Coronary artery (tissue), 2 donors: ENCODE results near the gene KCNN2.

Experiments
- DNase-seq: peaks from one replicate; pipeline ENCODE4 v3.0.0-alpha.2; 2017; ENCODE audit warnings: low spot score
- H3K27ac ChIP-seq, 2 donors: fragments of 200-600 bp; sonication (generic); one replicate each; pipeline ENCODE4 v1.5.1; 2016 to 2019
- H3K4me3 ChIP-seq: fragments of 200-600 bp; sonication (generic); 2 replicates; pipeline ENCODE4 v1.5.1; 2016; ENCODE audit warnings: mild to moderate bottlenecking, moderate library complexity
- CTCF ChIP-seq: fragments of 200-600 bp; sonication (generic); IDR thresholded peaks from one replicate; pipeline ENCODE4 v1.5.1; 2019; ENCODE audit warnings: antibody characterized with exemption

Gene KCNN2

GRCh38 chr5:114473541-114473940, 111.7 kb downstream of the KCNN2 start:
- Histone ChIP-seq H3K27ac (peak overlapping the region in 1 of 2 donors; percentile 19), H3K4me3 (no peak overlapping the region)
- no peak for TF ChIP-seq CTCF
- DNase-seq: no peak

DNA sequence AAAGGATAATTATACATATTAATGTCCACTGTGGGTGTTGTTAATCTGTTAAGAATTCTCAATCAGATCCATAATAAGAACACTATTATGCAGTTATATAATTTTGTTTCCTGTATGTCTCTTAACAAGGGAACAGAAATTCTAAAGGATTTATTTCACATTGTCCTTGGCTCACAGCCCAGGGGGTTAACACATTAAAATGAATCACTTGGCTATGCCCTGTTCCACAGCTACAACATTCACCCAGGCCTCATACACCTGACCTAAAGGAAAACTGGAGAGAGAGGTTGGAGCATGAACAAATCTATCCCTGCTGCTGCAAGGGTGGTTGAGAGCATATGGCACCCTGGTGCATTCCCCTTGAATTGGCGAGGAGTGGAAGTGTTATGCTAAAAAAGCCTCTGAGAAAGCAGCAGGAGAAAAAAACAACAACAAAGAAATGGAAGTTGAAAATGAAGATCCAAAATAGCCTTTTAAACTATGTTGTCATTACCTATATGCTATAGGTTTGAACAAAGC, 116.0 kb downstream of the KCNN2 start:
- H3K27ac ChIP-seq: no peak overlapping the region
- DNase-seq: no peak
- TF ChIP-seq CTCF: no peak
- no peak overlapping the region for H3K4me3 ChIP-seq

DNA sequence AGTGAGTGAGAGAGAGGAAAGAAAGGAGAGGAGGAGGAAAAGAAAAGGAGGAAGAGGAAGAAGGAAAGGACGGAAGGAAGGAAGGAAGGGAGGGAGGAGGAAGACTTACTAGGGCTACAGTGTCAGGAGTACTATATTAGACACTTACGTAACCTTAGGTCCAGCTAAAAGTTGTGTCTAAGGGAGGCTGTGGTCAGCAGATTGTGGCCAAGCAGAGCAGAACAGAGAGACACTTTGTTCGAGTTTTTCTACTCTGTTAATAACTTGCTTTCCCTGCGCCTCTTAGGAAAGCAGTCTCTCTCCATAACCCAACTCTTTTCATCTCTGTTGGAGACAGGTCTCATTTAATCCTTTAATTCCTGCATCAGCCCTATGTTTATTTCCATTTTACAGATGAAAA, 138.9 kb downstream of the KCNN2 start:
- no peak for TF ChIP-seq CTCF
- no peak overlapping the region for H3K27ac ChIP-seq
- no peak for DNase-seq
- H3K4me3 ChIP-seq: no peak overlapping the region

GRCh38 chr5:114504560-114504959, 142.7 kb downstream of the KCNN2 start:
- DNase-seq: no peak
- Histone ChIP-seq H3K27ac (no peak overlapping the region), H3K4me3 (no peak overlapping the region)
- TF ChIP-seq CTCF: no peak

DNA sequence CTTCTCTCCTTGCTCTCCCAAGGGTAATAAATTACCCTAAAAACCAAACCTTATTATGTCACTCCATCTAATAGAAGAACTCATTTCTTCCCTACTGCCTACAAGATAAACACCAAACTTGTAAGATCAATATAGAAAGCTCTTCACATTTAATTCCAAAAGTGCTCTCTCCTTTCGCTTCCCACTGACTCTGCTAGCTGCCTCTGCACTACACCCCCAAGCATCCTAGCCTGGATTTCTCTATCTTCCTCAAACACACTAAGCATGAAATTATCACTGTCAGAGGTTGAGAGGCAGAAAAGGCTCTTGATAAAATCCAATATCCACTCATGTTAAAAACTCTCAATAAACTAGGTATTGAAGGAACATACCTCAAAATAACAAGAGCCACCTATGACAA, 162.4 kb downstream of the KCNN2 start:
- Histone ChIP-seq H3K4me3 (no peak overlapping the region), H3K27ac (no peak overlapping the region)
- no peak for DNase-seq
- no peak for TF ChIP-seq CTCF

DNA sequence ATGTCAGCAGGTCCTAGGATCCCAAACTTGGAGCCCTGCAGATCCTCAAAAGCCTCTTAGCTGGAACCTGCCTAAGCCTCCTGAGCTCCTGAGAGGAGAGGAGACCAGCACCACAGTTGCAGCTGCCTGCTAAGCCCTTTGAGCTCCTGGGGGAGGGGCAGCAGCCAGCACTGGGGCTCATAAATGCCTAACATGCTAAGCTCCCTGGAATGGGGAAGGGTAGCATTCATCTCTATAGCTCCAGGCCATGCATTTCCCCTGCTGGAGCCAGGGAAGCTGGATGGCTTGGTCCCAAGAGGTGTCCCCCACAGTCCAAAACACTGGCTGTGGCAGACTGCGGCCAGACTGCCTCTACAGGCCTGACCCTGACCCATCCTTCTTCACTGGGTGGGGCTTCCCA, 182.7 kb downstream of the KCNN2 start:
- Histone ChIP-seq H3K4me3 (no peak overlapping the region), H3K27ac (no peak overlapping the region)
- TF ChIP-seq CTCF: no peak
- no peak for DNase-seq
